BE2C (cell line): ENCODE measurements around the gene RALBP1.

ENCODE experiments used
- DNase-seq: peaks from one replicate; pipeline ENCODE4 v3.0.0-alpha.2; 2020
- H3K27me3 ChIP-seq: fragments of 250-450 bp; sonication (Bioruptor Pico); 2 replicates; pipeline ENCODE4 v1.5.1; 2020; ENCODE audit warnings: mild to moderate bottlenecking
- H3K36me3 ChIP-seq: fragments of 250-450 bp; sonication (Bioruptor Pico); 2 replicates; pipeline ENCODE4 v1.5.1; 2020; ENCODE audit warnings: mild to moderate bottlenecking
- H3K4me1 ChIP-seq: fragments of 250-450 bp; sonication (Bioruptor Pico); 2 replicates; pipeline ENCODE4 v1.5.1; 2020
- H3K4me3 ChIP-seq: 2 replicates; pipeline ENCODE4 v1.5.1; 2011; ENCODE audit warnings: low read depth, low read length
- H3K9me3 ChIP-seq: fragments of 250-450 bp; sonication (Bioruptor Pico); 2 replicates; pipeline ENCODE4 v1.5.1; 2020
- CTCF ChIP-seq: IDR thresholded peaks from 2 replicates; pipeline ENCODE4 v1.5.1; 2012; ENCODE audit warnings: mild to moderate bottlenecking, low read depth, low read length

Gene RALBP1

GRCh38 chr18:9571546-9571945, 96.2 kb downstream of the RALBP1 start:
- no peaks in the 10 kb centered on the region for H3K36me3 ChIP-seq
- no peaks in the 10 kb centered on the region for H3K27me3 ChIP-seq
- no peak overlapping the region for H3K4me3 ChIP-seq
- H3K9me3 ChIP-seq, result no peaks in the 10 kb centered on the region
- no peaks in the 10 kb centered on the region for H3K4me1 ChIP-seq
- no peak for DNase-seq
- no peak for TF ChIP-seq CTCF

GRCh38 chr18:9574473-9575115, 99.3 kb downstream of the RALBP1 start:
- no peaks in the 10 kb centered on the region for H3K36me3 ChIP-seq

GRCh38 chr18:9575558-9575957, 100.2 kb downstream of the RALBP1 start:
- peak; percentile 75 for TF ChIP-seq CTCF
- peak; percentile 75 for DNase-seq
- H3K4me3 ChIP-seq, result no peak overlapping the region
- no peaks in the 10 kb centered on the region for H3K9me3 ChIP-seq
- H3K36me3 ChIP-seq, result no peaks in the 10 kb centered on the region
- no peaks in the 10 kb centered on the region for H3K4me1 ChIP-seq
- H3K27me3 ChIP-seq, result no peaks in the 10 kb centered on the region

More at GRCh38 chr18:9574473-9575115, 99.3 kb downstream of the RALBP1 start:
- DNase-seq, result no peak
- Histone ChIP-seq H3K27me3 (no peaks in the 10 kb centered on the region), H3K4me1 (no peaks in the 10 kb centered on the region), H3K4me3 (no peak overlapping the region), H3K9me3 (no peaks in the 10 kb centered on the region)
- TF ChIP-seq CTCF, result no peak

- no peak for DNase-seq
- TF ChIP-seq CTCF, result no peak
- no peak overlapping the region for H3K4me3 ChIP-seq
- no peaks in the 10 kb centered on the region for H3K36me3 ChIP-seq
- H3K4me1 ChIP-seq, result no peaks in the 10 kb centered on the region
- H3K9me3 ChIP-seq, result no peaks in the 10 kb centered on the region
- no peaks in the 10 kb centered on the region for H3K27me3 ChIP-seq
Observed at GRCh38 chr18:9577361-9577760, 102.0 kb downstream of the RALBP1 start.

GRCh38 chr18:9578306-9578705, 103.0 kb downstream of the RALBP1 start:
- no peak for TF ChIP-seq CTCF
- Histone ChIP-seq H3K4me3 (no peak overlapping the region), H3K9me3 (no peaks in the 10 kb centered on the region), H3K27me3 (no peaks in the 10 kb centered on the region), H3K4me1 (no peaks in the 10 kb centered on the region), H3K36me3 (no peaks in the 10 kb centered on the region)
- no peak for DNase-seq

GRCh38 chr18:9581667-9582066, 106.4 kb downstream of the RALBP1 start:
- Histone ChIP-seq H3K4me3 (no peak overlapping the region), H3K36me3 (no peaks in the 10 kb centered on the region), H3K4me1 (no peaks in the 10 kb centered on the region), H3K9me3 (no peaks in the 10 kb centered on the region), H3K27me3 (no peaks in the 10 kb centered on the region)
- no peak for TF ChIP-seq CTCF
- DNase-seq, result no peak
